GM18951 (cell line): ENCODE measurements around the gene PDE8B.

Experiments
- POLR2A ChIP-seq: IDR thresholded peaks from 4 replicates; pipeline ENCODE4 v1.6.1; 2011; ENCODE audit warnings: mild to moderate bottlenecking; ENCODE audit not compliant: insufficient read length, insufficient read depth; ENCODE audit errors: extremely low read depth
- in situ Hi-C: fragments of 300-500 bp; cut with MboI; formaldehyde crosslinking; loops from one replicate; pipeline ENCODE4 v1.12.0; 2022; ENCODE audit warnings: low sequenced_read_pairs, mixed read lengths, inconsistent platforms; ENCODE audit not compliant: unreplicated experiment

PDE8B gene

DNA sequence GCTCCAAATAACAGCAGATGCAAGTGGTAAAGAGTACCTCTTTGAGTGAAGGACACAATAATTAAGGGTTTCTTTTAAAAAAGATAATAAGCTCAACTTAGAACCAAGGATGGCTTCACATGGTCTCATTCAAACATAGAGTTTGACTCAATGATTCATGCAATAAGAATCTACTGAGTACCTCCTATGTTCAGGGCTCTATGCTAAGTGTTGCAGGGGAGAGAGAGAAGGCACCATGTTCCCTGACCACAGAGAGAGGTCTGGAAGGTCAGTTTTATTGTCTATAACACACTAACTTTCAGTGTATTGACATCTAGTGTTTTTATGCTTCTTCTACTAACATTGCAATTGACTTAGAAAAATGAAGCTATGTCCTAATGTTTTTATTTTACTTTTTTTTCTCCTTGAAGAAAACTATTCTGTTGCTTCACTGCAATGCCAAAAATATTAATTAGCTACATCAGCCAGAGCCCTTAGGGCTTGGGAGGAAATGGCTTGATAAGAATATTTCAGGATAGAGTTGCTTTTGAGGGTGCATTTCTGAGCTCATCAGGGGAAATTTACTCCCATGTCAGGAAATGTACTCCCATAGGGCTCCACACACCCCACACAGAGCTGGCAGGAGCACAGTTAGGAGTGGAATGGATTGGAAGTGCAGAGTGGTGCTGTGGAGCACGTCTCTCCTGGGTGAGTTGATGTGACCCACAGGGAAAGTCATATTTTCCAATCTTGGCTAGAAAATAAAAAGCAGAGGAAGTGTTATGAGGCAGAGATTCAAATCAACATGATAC lies 106.6 kb downstream of the PDE8B start:
- TF ChIP-seq POLR2A = no peak
- in situ Hi-C loops = no loop called here

DNA sequence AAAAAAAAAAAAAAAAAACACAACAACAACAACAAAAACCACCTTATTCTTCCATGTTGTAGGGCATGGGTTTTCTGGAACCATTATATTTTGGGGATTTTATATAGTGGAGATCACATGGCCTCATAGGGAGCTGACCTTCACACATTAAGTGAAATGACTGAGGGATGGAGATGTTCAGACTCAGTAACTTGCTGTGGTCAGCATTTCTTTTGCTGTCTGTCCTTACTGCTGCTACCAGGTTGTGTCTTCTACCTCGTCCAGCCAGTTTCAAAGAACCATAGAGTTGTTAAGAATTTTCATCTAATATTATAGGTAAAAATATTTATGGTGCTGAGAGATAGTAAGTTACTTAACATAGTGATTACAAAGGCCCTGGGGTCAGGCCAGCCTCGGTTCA lies 107.6 kb downstream of the PDE8B start:
- no peak for TF ChIP-seq POLR2A
- in situ Hi-C loops = no loop called here

DNA sequence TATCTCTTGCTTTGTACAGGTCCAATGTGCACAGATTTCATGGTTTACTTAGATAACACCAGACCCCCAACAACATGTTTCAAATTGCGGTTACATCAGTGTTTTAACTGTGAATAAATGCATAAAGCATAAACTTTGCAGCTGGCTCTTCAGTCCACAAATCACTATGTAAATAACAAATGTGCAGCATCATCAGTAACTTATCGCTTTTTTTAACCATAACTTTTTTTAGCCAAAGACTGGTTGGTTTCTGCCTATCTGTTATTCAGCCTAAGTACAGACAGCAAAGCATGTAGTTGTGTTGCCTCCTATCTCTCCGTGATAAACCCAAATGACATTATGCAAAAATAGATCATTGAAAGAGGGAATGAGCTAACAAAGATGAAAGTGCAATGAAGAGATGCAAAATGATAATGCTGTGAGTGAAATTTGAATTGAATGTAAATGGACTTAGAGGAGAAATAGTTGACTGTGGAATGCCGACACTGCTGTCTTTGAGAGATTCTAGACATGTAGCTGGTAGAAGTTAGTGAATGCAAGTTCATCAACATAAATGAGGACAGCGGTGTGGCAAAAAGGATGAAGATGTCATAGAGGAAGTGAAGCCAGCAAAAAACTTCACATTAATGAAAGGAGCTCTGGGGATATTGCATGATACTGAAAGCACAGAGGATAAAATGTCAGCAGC lies 108.8 kb downstream of the PDE8B start:
- TF ChIP-seq POLR2A = no peak
- in situ Hi-C loops = no loop called here

DNA sequence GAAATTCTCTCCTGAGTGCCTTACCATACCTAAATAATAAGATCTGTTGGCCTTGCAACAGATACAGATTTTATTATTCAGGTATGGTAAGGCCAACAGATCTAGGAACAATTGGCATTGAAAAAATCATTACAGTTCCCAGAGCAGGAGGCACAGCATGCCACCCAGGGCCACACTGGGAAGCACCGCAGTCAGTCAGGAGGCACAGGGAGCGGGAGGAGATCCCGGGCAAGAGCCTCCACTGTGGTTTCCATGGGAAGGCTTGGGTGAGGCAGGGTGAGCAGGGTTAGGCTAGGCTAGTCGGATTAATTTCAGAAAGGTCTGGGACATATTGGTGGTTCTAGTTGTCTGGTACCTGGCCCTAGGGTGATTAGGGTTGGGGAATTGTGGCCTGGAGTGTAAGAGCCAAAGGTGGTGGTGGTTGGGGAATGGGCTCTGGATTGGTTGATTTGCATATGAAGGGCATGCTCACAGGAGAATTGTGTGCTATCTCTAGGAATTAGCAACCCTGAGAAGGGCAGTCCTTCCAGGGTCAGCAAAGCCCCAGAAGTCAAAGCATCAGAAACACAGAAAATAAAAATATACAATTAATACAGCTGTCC lies 111.4 kb downstream of the PDE8B start:
- no peak for TF ChIP-seq POLR2A
- in situ Hi-C loops = no loop called here

DNA sequence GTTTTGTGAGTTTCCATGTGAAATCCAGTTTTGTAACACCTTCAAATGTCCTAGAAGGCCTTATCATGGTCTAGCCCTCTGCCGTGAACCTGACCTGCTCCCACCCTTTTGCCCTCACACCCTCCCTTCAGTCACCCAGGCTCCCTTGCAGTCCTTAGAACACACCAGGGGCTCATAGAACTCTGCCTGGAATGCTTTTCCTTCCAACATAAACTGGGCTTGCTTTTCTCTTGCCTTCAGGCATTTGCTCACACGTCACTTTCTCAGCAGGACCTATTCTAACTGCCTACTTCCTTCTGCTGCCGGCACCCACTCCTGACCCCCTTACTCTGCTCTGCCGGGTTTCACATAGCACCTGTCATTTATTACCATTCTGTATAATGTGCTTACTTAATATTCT lies 111.9 kb downstream of the PDE8B start:
- in situ Hi-C loops = no loop called here
- TF ChIP-seq POLR2A = no peak

DNA sequence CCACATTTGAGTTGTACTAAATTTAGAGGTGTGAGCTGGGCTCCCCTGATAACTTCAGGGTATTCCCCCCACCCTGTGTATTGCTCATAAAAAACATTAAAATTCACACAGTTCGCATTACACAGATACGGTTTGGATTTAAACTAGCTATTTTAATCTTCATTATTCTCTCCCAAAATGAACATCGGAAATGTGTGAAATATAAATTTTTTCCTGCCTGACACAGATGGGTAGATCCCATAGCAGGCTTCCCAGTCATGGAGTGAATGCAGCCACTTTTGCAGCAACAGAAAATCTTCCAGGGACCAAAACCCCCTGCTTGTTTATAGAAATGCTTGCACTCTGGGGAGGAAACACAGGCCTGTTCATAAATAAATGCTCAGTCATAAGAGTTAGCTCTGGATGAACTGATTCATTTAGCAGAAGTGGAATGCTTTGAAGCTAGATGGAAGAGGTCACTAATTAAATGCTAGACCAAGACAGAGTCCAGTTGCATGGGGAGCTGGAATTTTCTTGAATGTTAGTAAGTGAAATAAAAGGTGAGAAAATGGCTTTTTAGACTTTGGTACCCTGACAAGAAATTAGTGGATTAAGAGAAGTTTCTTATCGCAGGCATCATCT lies 115.6 kb downstream of the PDE8B start:
- in situ Hi-C loops = no loop called here
- no peak for TF ChIP-seq POLR2A

DNA sequence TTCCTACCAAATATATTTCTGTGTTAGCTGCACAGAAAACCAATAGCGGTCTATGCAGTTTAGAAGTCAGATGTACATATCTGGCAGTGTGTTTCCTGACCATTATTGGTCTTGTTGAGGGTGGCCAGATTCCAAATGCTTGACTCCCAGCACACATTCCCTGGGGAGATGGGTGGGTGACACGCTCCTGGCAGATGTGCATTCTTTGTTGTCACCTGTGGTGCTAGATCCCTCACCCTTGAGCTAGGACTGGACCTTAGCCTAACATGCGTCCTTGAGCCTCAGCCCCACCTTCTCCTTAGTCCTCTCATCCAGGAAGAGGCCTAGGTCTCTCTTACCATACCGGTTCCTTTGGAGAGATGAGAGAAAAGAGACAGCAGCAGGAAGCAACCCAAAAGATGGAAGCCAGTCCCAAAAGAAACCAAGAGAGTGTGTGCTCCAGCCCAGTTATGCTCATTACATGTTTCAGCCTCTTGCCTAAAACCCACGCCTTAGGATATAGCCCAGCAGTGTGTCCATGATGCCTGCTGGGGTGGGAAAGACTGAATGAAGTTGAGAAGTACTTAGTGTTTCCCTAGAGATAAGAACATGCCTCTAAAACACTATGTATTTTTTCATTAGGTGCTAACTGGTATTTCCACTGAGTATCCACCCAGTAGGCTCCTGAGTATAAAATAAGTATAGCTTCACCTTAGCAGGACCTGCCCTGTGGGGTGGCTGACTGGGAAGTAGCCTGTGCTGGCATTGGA lies 116.7 kb downstream of the PDE8B start:
- no peak for TF ChIP-seq POLR2A
- in situ Hi-C loops = no loop called here

DNA sequence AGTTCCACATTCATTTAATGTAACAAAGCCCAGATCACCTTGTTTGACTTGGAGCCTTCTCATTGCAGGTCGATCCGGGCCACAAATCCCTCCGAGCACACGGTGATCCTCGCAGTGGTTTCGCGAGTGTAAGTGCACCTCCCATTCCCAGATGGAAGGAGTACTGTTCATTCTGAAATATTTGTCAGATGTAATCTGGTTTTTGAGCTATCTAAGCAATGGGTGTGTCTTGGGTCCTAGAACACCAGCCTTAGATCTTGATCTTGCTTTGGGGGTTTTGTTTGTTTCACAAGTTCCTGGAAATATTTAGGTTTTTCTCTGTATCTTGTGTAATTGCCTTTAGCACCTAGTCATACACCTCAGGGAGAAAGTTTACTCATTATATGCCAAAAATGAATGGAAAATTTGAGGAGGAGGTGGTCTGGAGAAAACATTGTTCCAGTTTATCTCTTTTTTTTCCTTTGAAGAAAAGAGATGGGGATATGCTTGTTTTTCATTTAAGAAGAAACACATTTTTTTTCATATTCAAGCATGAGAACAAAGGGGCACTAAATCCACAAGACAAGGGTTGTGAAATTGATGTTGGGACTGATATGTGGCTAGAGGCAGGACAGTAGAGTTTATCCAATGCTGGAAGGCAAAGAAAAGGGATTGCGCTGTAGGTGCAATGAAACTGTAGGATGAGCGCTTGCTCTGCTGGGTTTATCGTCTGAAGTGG lies 118.6 kb downstream of the PDE8B start:
- in situ Hi-C loops = no loop called here
- no peak for TF ChIP-seq POLR2A

DNA sequence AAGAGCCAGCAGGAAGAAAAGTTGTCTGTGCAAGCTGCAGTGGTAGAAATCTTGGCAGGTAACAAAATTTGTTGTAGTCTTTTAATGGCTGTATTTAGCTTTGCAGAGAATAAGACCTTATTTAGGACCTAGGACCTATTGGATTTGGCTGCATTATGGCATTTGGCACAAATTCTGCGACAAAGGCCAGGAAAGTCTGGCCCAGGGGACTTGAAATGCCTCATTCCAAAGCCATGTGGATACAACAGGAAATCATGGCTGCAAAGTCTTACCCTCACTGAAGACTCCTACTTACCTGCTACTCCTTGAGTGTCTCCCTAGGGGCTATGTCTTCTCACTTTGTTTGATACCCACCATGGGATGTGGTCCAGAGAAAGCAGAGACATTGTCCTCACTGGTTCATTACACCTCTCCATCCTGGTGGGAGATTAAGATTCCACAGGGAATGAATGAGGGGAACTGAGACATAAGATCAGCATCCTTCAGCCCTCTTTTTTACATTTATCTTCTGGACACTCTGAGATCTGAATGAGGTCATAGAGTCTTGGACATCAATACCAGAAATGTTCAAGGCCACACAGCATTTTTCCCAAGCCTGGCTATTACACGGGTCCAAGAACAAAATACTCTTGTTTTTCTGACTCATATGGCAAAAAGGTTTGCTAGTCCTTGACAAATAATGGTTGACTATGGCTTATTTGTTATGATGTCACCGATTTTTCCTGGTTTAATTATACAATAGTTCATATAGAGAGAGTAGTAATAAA lies 119.4 kb downstream of the PDE8B start:
- in situ Hi-C loops = no loop called here
- TF ChIP-seq POLR2A = no peak

DNA sequence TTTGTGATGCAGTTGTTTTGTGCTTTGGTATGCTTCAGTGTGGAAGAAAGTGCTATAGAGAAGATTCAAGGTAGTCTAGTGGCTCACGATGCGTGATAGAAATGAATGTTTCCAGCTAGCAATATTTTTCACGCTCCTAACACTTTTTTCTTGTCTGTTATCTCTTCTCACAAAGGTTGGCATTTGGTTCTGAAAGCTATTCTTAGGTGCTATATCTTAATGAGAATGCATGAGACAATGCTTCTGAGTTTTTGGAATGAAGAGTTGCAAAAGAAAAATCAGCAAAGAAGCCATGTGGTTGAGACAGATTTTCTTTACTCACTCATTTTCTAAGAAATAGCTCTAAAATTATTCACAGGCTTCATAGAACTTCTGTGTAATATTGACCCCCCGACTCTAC lies 122.6 kb downstream of the PDE8B start:
- in situ Hi-C loops = no loop called here
- TF ChIP-seq POLR2A = no peak

DNA sequence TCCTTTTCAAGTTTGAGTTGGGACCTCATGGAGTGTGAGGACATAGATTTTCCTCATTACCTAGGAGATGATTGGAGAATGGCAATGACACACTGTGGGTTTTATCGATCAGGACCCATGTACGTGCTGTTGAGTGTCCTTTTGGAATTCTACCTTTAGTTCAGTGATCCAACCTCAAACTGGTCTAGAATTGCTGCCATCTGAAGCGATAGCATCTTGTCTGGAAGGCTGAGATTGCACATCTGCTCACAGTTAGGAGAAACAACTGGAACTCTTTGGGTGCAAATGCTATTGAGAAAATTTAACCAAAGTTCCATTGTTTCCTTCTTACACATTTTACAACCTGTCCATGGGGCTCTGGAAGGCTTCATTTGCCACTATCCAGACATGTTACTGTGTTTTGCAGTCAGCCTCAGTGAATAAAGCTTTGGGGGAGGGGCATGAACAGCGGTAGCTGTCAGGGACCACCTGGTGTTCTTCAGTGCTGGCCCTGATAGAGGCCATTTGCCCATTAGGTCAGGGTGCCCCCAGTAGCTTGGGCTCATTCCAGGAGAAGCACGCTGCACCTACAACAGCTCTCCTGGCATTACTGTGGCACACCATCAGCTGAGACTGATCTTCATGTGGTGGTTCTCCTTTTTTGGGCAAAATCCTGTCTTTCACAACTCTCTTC lies 123.1 kb downstream of the PDE8B start:
- in situ Hi-C loops = no loop called here
- TF ChIP-seq POLR2A = no peak
